IMR-90 (cell line): ENCODE results near the gene ADGRD1. TPM values are rescaled to one million over a fixed set of nuclear protein-coding genes. Genes with fewer than 3 reads are reported as not detected.

Source experiments
- ATAC-seq: fragments of 200-7000 bp; cut with Tn5 transposase; 2 replicates; pipeline ENCODE4 v1.9.1; 2020; ENCODE audit warnings: low read depth, mild to moderate bottlenecking, moderate library complexity
- BruUV-seq: library from RNA; stranded (reverse); fragments of 400-500 nt; replicated peaks from 2 replicates; lab custom pipeline; 2021; lab: Mats Ljungman, UMichigan
- CTCF ChIA-PET: fragments of 300-600 bp; formaldehyde crosslinking; extraction: SDS; loops from one replicate; lab custom pipeline; 2021; ENCODE audit warnings: antibody characterized with exemption; lab: Yijun Ruan, JAX
- POLR2A ChIA-PET: fragments of 300-600 bp; sonication (Branson Sonifier 250); formaldehyde crosslinking; loops from one replicate; lab custom pipeline; 2022; ENCODE audit warnings: antibody characterized with exemption; ENCODE audit not compliant: unreplicated experiment; lab: Charles Lee
- DNase-seq: peaks from one replicate; pipeline ENCODE4 v3.0.0; 2013
- H2AFZ ChIP-seq: replicated peaks from 2 replicates; pipeline ENCODE3; 2013; ENCODE audit warnings: low read length, mild to moderate bottlenecking; ENCODE audit not compliant: poor library complexity
- H2AK5ac ChIP-seq: 2 replicates; pipeline ENCODE4 v1.6.1; 2013; ENCODE audit warnings: low read depth, low read length, inconsistent platforms
- H2AK9ac ChIP-seq: replicated peaks from 2 replicates; pipeline ENCODE3; 2013; ENCODE audit warnings: mild to moderate bottlenecking, low read depth, low read length, moderate library complexity; ENCODE audit not compliant: poor library complexity
- H2BK120ac ChIP-seq: 2 replicates; pipeline ENCODE4 v1.6.1; 2013; ENCODE audit warnings: low read depth, low read length, inconsistent platforms
- H2BK15ac ChIP-seq: 3 replicates; pipeline ENCODE4 v1.6.1; 2013; ENCODE audit warnings: low read depth, low read length, inconsistent platforms
- H2BK20ac ChIP-seq: 2 replicates; pipeline ENCODE4 v1.6.1; 2013; ENCODE audit warnings: low read depth, mild to moderate bottlenecking, inconsistent platforms, low read length, moderate library complexity
- H2BK5ac ChIP-seq: 2 replicates; pipeline ENCODE4 v1.6.1; 2013; ENCODE audit warnings: mild to moderate bottlenecking, low read depth, low read length, inconsistent platforms; ENCODE audit not compliant: poor library complexity, severe bottlenecking
- H3K14ac ChIP-seq: replicated peaks from 2 replicates; pipeline ENCODE4 v1.6.1; 2013; ENCODE audit warnings: low read depth, low read length, inconsistent platforms
- H3K18ac ChIP-seq: 2 replicates; pipeline ENCODE4 v1.6.1; 2013; ENCODE audit warnings: low read depth, low read length, control low read depth
- H3K23ac ChIP-seq: 2 replicates; pipeline ENCODE4 v1.6.1; 2013; ENCODE audit warnings: low read depth, low read length, inconsistent platforms
- H3K27ac ChIP-seq: 2 replicates; pipeline ENCODE4 v1.5.1; 2013; ENCODE audit warnings: mild to moderate bottlenecking, control low read depth, low read length; ENCODE audit not compliant: insufficient read depth
- H3K27me3 ChIP-seq: 2 replicates; pipeline ENCODE4 v1.6.1; 2013; ENCODE audit warnings: low read length; ENCODE audit not compliant: control insufficient read depth, insufficient read depth
- H3K36me3 ChIP-seq: 2 replicates; pipeline ENCODE4 v1.6.1; 2013; ENCODE audit warnings: low read length, mixed read lengths; ENCODE audit not compliant: control insufficient read depth, insufficient read depth
- H3K4ac ChIP-seq: 2 replicates; pipeline ENCODE4 v1.6.1; 2013; ENCODE audit warnings: low read depth, low read length, inconsistent platforms
- H3K4me1 ChIP-seq: 2 replicates; pipeline ENCODE4 v1.6.1; 2013; ENCODE audit warnings: low read length, mixed read lengths; ENCODE audit not compliant: control insufficient read depth, insufficient read depth
- H3K4me2 ChIP-seq: 2 replicates; pipeline ENCODE4 v1.6.1; 2013; ENCODE audit warnings: low read depth, mild to moderate bottlenecking, control low read depth, low read length, moderate library complexity
- H3K4me3 ChIP-seq: 2 replicates; pipeline ENCODE4 v1.5.1; 2013; ENCODE audit warnings: low read depth, mild to moderate bottlenecking, control low read depth, low read length, moderate library complexity; ENCODE audit not compliant: insufficient read depth
- H3K56ac ChIP-seq: 2 replicates; pipeline ENCODE4 v1.6.1; 2013; ENCODE audit warnings: low read length, inconsistent platforms; ENCODE audit not compliant: insufficient read depth; ENCODE audit errors: extremely low read depth
- H3K79me1 ChIP-seq, 2 experiments: 2 replicates each; pipeline ENCODE4 v1.6.1; 2013; ENCODE audit warnings: low read length in 2 of 2, inconsistent platforms in 1 of 2, low read depth in 1 of 2
- H3K9ac ChIP-seq: 2 replicates; pipeline ENCODE4 v1.6.1; 2013; ENCODE audit warnings: low read depth, low read length, control low read depth
- H3K9me1 ChIP-seq: 2 replicates; pipeline ENCODE4 v1.6.1; 2013; ENCODE audit warnings: low read length, inconsistent platforms; ENCODE audit not compliant: insufficient read depth
- H3K9me3 ChIP-seq: 2 replicates; pipeline ENCODE4 v1.6.1; 2013; ENCODE audit warnings: low read length; ENCODE audit not compliant: control insufficient read depth, insufficient read depth
- H4K20me1 ChIP-seq: 2 replicates; pipeline ENCODE4 v1.6.1; 2013; ENCODE audit warnings: low read length, inconsistent platforms; ENCODE audit not compliant: insufficient read depth
- H4K5ac ChIP-seq: 2 replicates; pipeline ENCODE4 v1.6.1; 2013; ENCODE audit warnings: mild to moderate bottlenecking, low read depth, low read length, control low read depth
- H4K8ac ChIP-seq, 2 experiments: 2 replicates each; pipeline ENCODE4 v1.6.1; 2013; ENCODE audit warnings: low read depth in 2 of 2, low read length in 2 of 2, control low read depth in 1 of 2, inconsistent platforms in 1 of 2
- H4K91ac ChIP-seq: 2 replicates; pipeline ENCODE4 v1.6.1; 2013; ENCODE audit warnings: low read depth, low read length, inconsistent platforms; ENCODE audit not compliant: insufficient read depth
- CHD1 ChIP-seq: IDR thresholded peaks from 2 replicates; pipeline ENCODE4 v1.6.1; 2012; ENCODE audit warnings: low read depth, low read length, improper control_type of control experiment
- CTCF ChIP-seq: conservative IDR thresholded peaks from 2 replicates; pipeline ENCODE4 v1.5.1; 2012; ENCODE audit warnings: mild to moderate bottlenecking, low read depth, low read length, improper control_type of control experiment
- FOS ChIP-seq: fragments of 150-350 bp; IDR thresholded peaks from 2 replicates; pipeline ENCODE4 v1.6.1; 2016; ENCODE audit warnings: low read depth, low read length
- MXI1 ChIP-seq: IDR thresholded peaks from 2 replicates; pipeline ENCODE4 v1.6.1; 2012; ENCODE audit warnings: low read depth, mild to moderate bottlenecking, low read length, moderate library complexity, borderline replicate concordance
- RCOR1 ChIP-seq: IDR thresholded peaks from 2 replicates; pipeline ENCODE4 v1.6.1; 2012; ENCODE audit warnings: mild to moderate bottlenecking, low read length, improper control_type of control experiment; ENCODE audit not compliant: insufficient replicate concordance
- USF2 ChIP-seq: fragments of 150-350 bp; IDR thresholded peaks from 2 replicates; pipeline ENCODE4 v1.6.1; 2017; ENCODE audit warnings: mild to moderate bottlenecking, antibody characterized with exemption, low read length, low read depth
- WGBS, 2 experiments: methylation state at CpG; one replicate each; pipeline versions ENCODE4 v1.1.5 to v1.1.7; 2013; ENCODE audit warnings: missing lambda C conversion rate in 2 of 2; ENCODE audit not compliant: insufficient read length in 1 of 2; ENCODE audit errors: extremely low coverage in 2 of 2; 5-methylcytosine and 5-hydroxymethylcytosine counted together
- dilution Hi-C: fragments of 300-500 bp; cut with HindIII; formaldehyde crosslinking; loops from one replicate; pipeline ENCODE4 v1.14.3; 2018; ENCODE audit warnings: low sequenced_read_pairs; ENCODE audit not compliant: unreplicated experiment
- in situ Hi-C: fragments of 300-500 bp; cut with MboI; formaldehyde crosslinking; loops from 3 replicates; pipeline ENCODE4 v1.14.3; 2019; ENCODE audit warnings: low sequenced_read_pairs, inconsistent platforms, mixed read lengths
- intact Hi-C: fragments of 100-400 bp; cut with micrococcal nuclease; formaldehyde crosslinking; loops from 2 replicates; pipeline ENCODE4 v1.10.0; 2022
- polyA plus RNA-seq, 3 experiments: library from polyadenylated mRNA; depleted of rRNA; stranded (reverse); fragments of >200 nt; gene quantifications; 2 replicates each; pipeline ENCODE4 v1.2.3, GENCODE V29; 2012; ENCODE audit warnings: low replicate concordance in 1 of 3
- total RNA-seq: library from RNA; depleted of rRNA; stranded (reverse); fragments of >200 nt; gene quantifications from 2 replicates; pipeline ENCODE4 v1.2.3, GENCODE V29; 2012

The ADGRD1 gene
- total and polyA plus RNA-seq, 2 of the 4 experiments (the other 2 are of a cell fraction): not detected

GRCh38 chr12:131141514-131141913 lies 187.8 kb downstream of the ADGRD1 start:
- no peak overlapping the region for H2BK5ac ChIP-seq
- CTCF ChIA-PET: no interaction called here
- no peaks in the 10 kb centered on the region for H4K20me1 ChIP-seq
- H3K4me2 ChIP-seq: no peak overlapping the region
- H3K56ac ChIP-seq: no peak overlapping the region
- H3K9ac ChIP-seq: no peak overlapping the region
- POLR2A ChIA-PET: no interaction called here
- H3K4me1 ChIP-seq: no peaks in the 10 kb centered on the region
- H3K79me1 ChIP-seq: no peaks in the 10 kb centered on the region
- H4K8ac ChIP-seq: no peak overlapping the region
- H3K23ac ChIP-seq: no peak overlapping the region
- TF ChIP-seq CHD1 (no peak), FOS (no peak), USF2 (no peak), RCOR1 (no peak), MXI1 (no peak), CTCF (no peak)
- no peak for DNase-seq
- 80% methylated on average over 1 of the region's 8 CpGs; no CpG with 5 or more reads in 1 of the 2 experiments for WGBS, 2 experiments
- H2AK9ac ChIP-seq: no peak overlapping the region
- no peak overlapping the region for H3K4me3 ChIP-seq
- H2AFZ ChIP-seq: no peak overlapping the region
- dilution Hi-C loops: no loop called here
- no peak overlapping the region for H2AK5ac ChIP-seq
- no peak for ATAC-seq
- H3K27ac ChIP-seq: no peak overlapping the region
- no peak overlapping the region for H3K18ac ChIP-seq
- no peak overlapping the region for H3K14ac ChIP-seq
- no peak overlapping the region for H2BK120ac ChIP-seq
- H4K5ac ChIP-seq: no peak overlapping the region
- no peak overlapping the region for H3K4ac ChIP-seq
- no TSS peak for BruUV-seq
- H3K9me1 ChIP-seq: no peaks in the 10 kb centered on the region
- H2BK20ac ChIP-seq: no peak overlapping the region
- H3K9me3 ChIP-seq: peaks cover 25% of the 10 kb centered on the region
- H3K27me3 ChIP-seq: no peaks in the 10 kb centered on the region
- H3K36me3 ChIP-seq: no peaks in the 10 kb centered on the region
- H2BK15ac ChIP-seq: no peak overlapping the region
- intact Hi-C loops: no loop called here
- H4K91ac ChIP-seq: no peak overlapping the region
- in situ Hi-C loops: no loop called here
